GM18873 (cell line): ENCODE data around the gene CTCF.

ENCODE experiments used
- ATAC-seq: cut with Tn5 transposase; IDR thresholded peaks from one replicate; pipeline ENCODE4 v1.9.1; 2021; ENCODE audit warnings: mild to moderate bottlenecking, moderate library complexity, moderate number of reproducible peaks; ENCODE audit not compliant: unreplicated experiment, low FRiP score

The CTCF gene

GRCh38 chr16:67675579-67675935 is 113.2 kb downstream of the CTCF start:
- no peak for ATAC-seq

- no peak for ATAC-seq
These were observed 113.7 kb downstream of the CTCF start for GRCh38 chr16:67675999-67676398.

GRCh38 chr16:67676516-67676915 is 114.2 kb downstream of the CTCF start:
- ATAC-seq: no peak

- ATAC-seq: no peak
These were observed 114.6 kb downstream of the CTCF start for GRCh38 chr16:67676939-67677338.

GRCh38 chr16:67677712-67678111 is 115.4 kb downstream of the CTCF start:
- ATAC-seq: no peak

- no peak for ATAC-seq
These were observed 116.2 kb downstream of the CTCF start for GRCh38 chr16:67678354-67679023.

GRCh38 chr16:67679935-67680897 is 117.9 kb downstream of the CTCF start:
- ATAC-seq: no peak

DNA sequence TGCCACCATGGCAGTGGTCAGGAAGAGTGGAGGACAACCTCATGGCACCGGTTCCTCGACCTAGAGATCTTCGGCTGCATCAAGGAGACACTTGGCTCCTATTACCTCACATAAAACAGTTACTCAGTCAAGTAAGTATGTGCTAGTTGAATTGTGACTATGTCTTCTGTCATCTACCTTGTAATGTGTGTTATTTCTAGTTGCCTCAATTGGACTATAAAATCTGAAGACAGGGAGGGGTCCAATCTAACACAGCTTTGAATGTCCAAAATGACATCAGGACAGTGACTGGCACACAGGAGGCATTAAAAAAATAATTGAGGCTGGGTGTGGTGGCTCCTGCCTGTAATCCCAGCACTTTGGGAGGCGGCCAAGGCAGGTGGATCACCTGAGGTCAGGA is 121.4 kb downstream of the CTCF start:
- no peak for ATAC-seq

DNA sequence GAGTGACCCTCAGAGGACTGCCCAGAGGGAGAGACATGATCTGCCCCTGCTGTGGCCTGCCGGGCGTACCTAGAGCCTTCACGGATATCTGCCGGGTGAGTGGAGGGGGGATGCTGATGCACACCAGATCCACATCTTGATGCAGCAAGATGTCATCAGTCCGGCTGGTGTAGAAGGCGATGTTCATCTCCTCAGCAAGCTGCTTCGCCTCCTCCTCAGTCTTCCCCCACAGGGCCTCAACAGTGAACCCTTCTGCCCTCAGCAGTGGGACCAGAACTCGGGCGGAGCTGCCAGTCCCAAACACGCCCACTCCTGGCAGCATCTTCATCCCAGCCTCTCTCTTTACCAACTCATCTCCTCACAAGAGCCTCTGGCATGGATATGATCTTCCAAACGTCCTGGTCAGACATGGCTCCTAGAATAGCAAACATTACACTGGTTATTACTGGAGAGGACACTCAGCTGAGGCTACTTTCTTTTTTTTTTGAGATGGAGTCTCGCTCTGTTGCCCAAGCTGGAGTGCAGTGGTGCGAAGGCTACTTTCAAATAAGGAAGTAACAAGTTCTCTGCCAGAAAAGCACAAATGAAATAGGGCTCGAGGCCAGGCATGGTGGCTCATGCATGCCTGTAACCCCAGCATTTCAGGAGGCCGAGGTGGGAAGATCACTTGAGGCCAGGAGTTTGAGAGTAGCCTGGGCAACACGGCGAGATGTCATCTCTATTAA is 123.2 kb downstream of the CTCF start:
- ATAC-seq: no peak
